Activated CD8-positive, alpha-beta T cell treated with anti-CD3 and anti-CD28 coated beads for 36 hours (primary cell): Measurements from ENCODE around the gene APBB2. TPM values are rescaled to one million over a fixed set of nuclear protein-coding genes. Genes with fewer than 3 reads are reported as not detected.

Experiments used
- ATAC-seq: fragments of 200-7000 bp; cut with Tn5 transposase; one replicate; pipeline ENCODE4 v1.10.0; 2021; ENCODE audit warnings: mild to moderate bottlenecking, moderate library complexity
- CTCF ChIA-PET: fragments of 350-600 bp; sonication (Branson Sonifier 250); formaldehyde crosslinking; loops from one replicate; lab custom pipeline; 2021; ENCODE audit warnings: antibody characterized with exemption; lab: Charles Lee
- POLR2A ChIA-PET: fragments of 350-600 bp; sonication (Branson Sonifier 250); formaldehyde crosslinking; loops from one replicate; lab custom pipeline; 2021; ENCODE audit warnings: antibody characterized with exemption; lab: Charles Lee
- DNase-seq: peaks from one replicate; pipeline ENCODE4 v3.0.0-alpha.2; 2020
- H3K27ac Mint-ChIP-seq: one replicate; pipeline ENCODE4 v1.8.0; 2021; ENCODE audit warnings: mild to moderate bottlenecking, mixed read lengths
- H3K27me3 Mint-ChIP-seq: one replicate; pipeline ENCODE4 v1.8.0; 2021; ENCODE audit warnings: mixed read lengths
- H3K36me3 Mint-ChIP-seq: one replicate; pipeline ENCODE4 v1.8.0; 2021; ENCODE audit warnings: low read depth, mixed read lengths
- H3K4me1 Mint-ChIP-seq: one replicate; pipeline ENCODE4 v1.8.0; 2021; ENCODE audit warnings: low read depth, mixed read lengths
- H3K4me3 Mint-ChIP-seq: one replicate; pipeline ENCODE4 v1.8.0; 2021; ENCODE audit warnings: mild to moderate bottlenecking, moderate library complexity, mixed read lengths
- H3K9me3 Mint-ChIP-seq: one replicate; pipeline ENCODE4 v1.8.0; 2021; ENCODE audit warnings: mixed read lengths
- intact Hi-C: fragments of 100-400 bp; cut with micrococcal nuclease; formaldehyde crosslinking; loops from one replicate; pipeline ENCODE4 v1.10.0; 2022
- total RNA-seq, 2 experiments: library from RNA; stranded (reverse); gene quantifications; one replicate each; pipeline ENCODE4 v1.2.3, GENCODE V29; 2021
- TF ChIP-seq, protein P1 (sequence below): fragments of 200-600 bp; IDR thresholded peaks from one replicate; pipeline ENCODE4 v1.8.0; 2022; ENCODE audit warnings: antibody characterized with exemption, mild to moderate bottlenecking

APBB2 gene
- total RNA-seq, 2 experiments from 2014 or later: 0.89 to 2.3 TPM

DNA sequence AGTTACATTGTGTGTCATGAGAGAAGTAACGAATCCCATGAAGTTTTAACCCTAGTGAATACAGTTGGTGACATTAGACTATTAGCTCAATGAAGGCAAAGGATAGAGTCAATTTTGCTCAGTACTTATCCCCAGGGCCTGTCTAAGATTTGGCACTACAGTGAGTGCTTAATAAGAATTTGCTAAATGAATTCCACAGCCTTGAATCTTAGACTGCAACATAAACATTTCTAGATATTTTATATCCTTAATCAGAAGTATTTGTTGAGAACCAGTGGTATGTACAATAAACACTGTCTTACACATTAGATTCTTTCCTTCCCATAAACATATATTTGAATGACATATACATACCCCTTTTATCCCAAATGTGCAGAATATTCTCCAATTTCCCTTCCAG is 241.6 kb downstream of the APBB2 start:
- H3K27me3 Mint-ChIP-seq: peaks cover 15% of the 10 kb centered on the region
- no peak overlapping the region for H3K27ac Mint-ChIP-seq
- no peaks in the 10 kb centered on the region for H3K36me3 Mint-ChIP-seq
- no peak for DNase-seq
- H3K4me1 Mint-ChIP-seq: no peaks in the 10 kb centered on the region
- ChIA-PET POLR2A (no interaction called here), CTCF (interaction anchor here (1.1 kb wide), 1 partner anchor 244 kb away, joined by 3 read pairs; no protein-coding TSS in a partner anchor)
- ATAC-seq: no peak
- TF ChIP-seq, protein P1, sequence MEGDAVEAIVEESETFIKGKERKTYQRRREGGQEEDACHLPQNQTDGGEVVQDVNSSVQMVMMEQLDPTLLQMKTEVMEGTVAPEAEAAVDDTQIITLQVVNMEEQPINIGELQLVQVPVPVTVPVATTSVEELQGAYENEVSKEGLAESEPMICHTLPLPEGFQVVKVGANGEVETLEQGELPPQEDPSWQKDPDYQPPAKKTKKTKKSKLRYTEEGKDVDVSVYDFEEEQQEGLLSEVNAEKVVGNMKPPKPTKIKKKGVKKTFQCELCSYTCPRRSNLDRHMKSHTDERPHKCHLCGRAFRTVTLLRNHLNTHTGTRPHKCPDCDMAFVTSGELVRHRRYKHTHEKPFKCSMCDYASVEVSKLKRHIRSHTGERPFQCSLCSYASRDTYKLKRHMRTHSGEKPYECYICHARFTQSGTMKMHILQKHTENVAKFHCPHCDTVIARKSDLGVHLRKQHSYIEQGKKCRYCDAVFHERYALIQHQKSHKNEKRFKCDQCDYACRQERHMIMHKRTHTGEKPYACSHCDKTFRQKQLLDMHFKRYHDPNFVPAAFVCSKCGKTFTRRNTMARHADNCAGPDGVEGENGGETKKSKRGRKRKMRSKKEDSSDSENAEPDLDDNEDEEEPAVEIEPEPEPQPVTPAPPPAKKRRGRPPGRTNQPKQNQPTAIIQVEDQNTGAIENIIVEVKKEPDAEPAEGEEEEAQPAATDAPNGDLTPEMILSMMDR: no peak
- intact Hi-C loops: no loop called here
- H3K4me3 Mint-ChIP-seq: no peak overlapping the region
- no peaks in the 10 kb centered on the region for H3K9me3 Mint-ChIP-seq

DNA sequence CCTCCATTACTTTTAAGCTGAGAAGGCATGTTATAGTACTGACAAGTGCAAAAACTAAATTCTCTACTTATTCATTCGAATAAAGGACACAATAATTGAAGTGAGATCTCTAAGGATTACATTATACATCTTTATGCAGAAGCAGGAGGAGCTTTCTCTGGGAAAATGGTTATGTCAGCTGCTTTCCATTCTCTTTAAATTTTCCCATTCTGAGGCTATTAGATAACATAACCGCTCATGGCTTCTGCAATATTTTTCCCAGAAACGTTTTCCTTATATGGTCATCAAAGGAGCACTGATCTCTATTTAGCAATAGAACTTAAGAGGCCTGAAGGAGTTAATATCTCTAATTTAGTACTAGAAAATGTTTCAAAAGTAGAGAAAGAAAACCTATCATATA is 243.0 kb downstream of the APBB2 start:
- no peak for ATAC-seq
- ChIA-PET POLR2A (interaction anchor here (0.6 kb wide), 1 partner anchor 231 kb away, joined by 3 read pairs; no protein-coding TSS in a partner anchor), CTCF (no interaction called here)
- no peak for DNase-seq
- H3K4me1 Mint-ChIP-seq: no peaks in the 10 kb centered on the region
- peaks cover 15% of the 10 kb centered on the region for H3K27me3 Mint-ChIP-seq
- H3K4me3 Mint-ChIP-seq: no peak overlapping the region
- H3K27ac Mint-ChIP-seq: no peak overlapping the region
- TF ChIP-seq, protein P1: no peak
- no peaks in the 10 kb centered on the region for H3K36me3 Mint-ChIP-seq
- no peaks in the 10 kb centered on the region for H3K9me3 Mint-ChIP-seq
- intact Hi-C loops: no loop called here

DNA sequence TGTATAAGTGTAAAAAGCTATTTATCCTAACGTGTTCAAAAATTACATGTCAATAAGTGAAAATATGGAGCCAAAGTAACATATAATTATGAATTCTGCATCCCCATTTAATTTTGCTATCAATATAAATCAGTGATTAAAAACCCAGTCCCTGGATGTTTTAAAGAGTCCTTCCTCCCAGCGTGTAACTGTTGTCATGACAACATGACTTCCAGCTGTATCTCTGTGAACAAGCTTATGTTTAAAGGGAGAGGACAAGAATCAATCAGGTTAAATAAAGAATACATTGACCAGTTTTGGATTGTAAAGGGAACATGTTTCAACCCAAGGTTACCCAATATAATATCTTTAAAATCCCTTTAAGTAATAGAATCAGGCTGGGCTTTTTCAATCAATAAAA is 244.8 kb downstream of the APBB2 start:
- no peak for ATAC-seq
- no peak overlapping the region for H3K27ac Mint-ChIP-seq
- H3K4me1 Mint-ChIP-seq: no peaks in the 10 kb centered on the region
- H3K36me3 Mint-ChIP-seq: no peaks in the 10 kb centered on the region
- TF ChIP-seq, protein P1: no peak
- POLR2A ChIA-PET: no interaction called here
- CTCF ChIA-PET: interaction anchor here (1.2 kb wide), 1 partner anchor 9 kb away, joined by 4 read pairs; no protein-coding TSS in a partner anchor
- DNase-seq: no peak
- H3K4me3 Mint-ChIP-seq: no peak overlapping the region
- peaks cover 8% of the 10 kb centered on the region for H3K27me3 Mint-ChIP-seq
- intact Hi-C loops: no loop called here
- H3K9me3 Mint-ChIP-seq: no peaks in the 10 kb centered on the region

DNA sequence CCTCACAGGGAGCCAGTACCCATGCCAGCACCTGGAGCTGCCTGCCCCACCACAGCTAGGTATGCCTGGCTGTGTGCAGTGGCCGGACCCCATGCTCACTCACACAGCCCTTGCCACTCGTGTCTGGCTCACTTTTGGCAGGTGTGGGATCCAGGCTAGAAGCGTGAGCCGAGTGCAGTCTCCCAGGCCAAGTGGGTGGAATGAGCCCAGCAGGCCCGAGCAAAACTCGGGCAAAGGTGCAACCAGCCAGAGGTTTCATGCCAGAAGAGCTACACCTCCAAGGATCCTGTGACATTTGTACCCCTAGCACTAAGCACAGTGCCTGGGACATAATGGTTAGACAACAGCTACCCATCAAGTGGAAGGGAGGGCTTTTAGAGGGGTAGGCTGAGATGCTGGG is 246.8 kb downstream of the APBB2 start:
- ChIA-PET CTCF (no interaction called here), POLR2A (no interaction called here)
- no peaks in the 10 kb centered on the region for H3K4me1 Mint-ChIP-seq
- H3K27ac Mint-ChIP-seq: no peak overlapping the region
- H3K36me3 Mint-ChIP-seq: no peaks in the 10 kb centered on the region
- no peaks in the 10 kb centered on the region for H3K9me3 Mint-ChIP-seq
- H3K27me3 Mint-ChIP-seq: peaks cover 5% of the 10 kb centered on the region
- DNase-seq (no peak), ATAC-seq (no peak)
- H3K4me3 Mint-ChIP-seq: no peak overlapping the region
- intact Hi-C loops: no loop called here
- TF ChIP-seq, protein P1: no peak

DNA sequence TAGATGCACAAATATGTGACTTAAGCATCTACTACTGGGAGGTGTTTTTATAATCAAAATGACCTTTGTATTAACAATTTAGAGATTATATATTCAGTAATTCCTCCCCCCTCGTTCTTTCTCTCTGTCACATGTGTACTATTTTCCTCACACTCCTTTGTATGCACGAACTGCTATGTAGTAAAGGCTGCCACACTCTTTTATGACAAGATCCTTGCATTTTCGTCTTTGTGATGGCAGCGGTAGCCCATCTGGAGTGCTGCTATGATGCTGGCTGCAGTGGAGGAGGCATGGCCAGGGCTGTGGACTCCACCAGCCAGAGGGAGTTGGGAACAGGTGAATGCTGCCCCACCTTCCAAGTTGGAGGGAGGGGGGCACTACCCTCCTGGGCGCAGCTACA is 248.3 kb downstream of the APBB2 start:
- no peak overlapping the region for H3K4me3 Mint-ChIP-seq
- CTCF ChIA-PET: no interaction called here
- peaks cover 8% of the 10 kb centered on the region for H3K27me3 Mint-ChIP-seq
- H3K9me3 Mint-ChIP-seq: no peaks in the 10 kb centered on the region
- H3K27ac Mint-ChIP-seq: no peak overlapping the region
- intact Hi-C loops: no loop called here
- TF ChIP-seq, protein P1: no peak
- no peaks in the 10 kb centered on the region for H3K36me3 Mint-ChIP-seq
- DNase-seq (no peak), ATAC-seq (no peak)
- POLR2A ChIA-PET: no interaction called here
- H3K4me1 Mint-ChIP-seq: no peaks in the 10 kb centered on the region
